Measurements from ENCODE around the gene FCGBP.
"Not testable (repeated sequence)": the region's sequence is repeated elsewhere in the genome, so short reads cannot be mapped to it uniquely, and the experiment has no call there.

The FCGBP gene

DNA sequence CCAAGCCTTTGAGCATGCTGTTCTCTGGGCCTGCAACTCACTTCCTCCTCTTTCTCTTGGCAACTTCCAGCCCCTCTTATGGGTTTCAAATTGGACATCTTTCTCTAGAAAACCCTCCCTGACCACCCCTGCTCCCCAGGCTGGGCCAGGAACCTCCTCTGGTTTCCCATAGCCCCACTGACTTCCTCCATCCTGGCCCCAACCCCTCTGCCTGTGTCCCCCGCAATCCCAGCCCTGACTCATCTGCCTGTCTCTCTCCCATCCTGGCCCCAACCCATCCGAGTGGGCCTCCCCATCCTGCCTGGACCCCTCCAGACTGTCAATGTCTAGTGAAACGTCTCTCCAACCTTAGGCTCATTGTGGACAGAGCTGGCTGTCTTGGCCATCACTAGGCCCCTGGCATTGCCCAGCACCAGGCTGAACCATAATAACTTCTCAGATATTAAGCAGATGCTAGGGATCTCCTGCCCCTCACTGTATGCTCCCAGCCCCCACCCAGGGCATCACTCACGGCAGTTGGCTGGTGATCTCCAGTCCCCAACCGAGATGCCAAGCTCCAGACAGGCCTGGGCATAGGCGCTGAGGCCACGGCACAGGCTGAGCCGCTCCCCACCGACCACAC lies 16.8 kb downstream of the FCGBP start:
- no peak for DNase-seq (ENCODE audit: low read depth)

DNA sequence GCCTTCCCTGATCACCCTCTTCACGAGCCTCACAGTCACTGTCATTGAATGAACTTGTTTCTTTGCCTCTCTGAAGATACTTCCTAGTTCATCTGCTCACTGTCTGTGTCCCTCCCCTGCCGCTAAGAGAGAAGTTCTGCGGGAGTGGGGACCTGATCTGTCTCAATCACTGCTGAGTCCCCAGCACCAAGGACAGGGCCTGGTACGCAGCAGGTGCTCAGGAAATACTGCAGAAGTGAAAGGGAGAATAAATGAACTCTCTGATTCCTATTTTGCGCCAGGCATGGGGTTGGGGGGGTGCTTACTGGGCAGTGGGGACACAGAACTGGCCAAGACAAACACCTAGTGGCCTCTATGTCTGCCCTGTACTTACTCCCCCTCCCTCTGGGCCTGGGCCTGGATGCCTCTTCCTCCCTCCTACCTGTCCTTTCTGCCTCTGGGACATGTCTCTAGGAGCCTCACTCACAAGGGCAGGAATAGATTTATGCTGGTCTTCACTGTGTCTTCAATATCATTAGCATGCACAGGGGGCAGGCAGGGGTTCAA lies 17.5 kb downstream of the FCGBP start:
- no peak for DNase-seq (ENCODE audit: low read depth)

GRCh38 chr19:39916236-39916635 lies 18.2 kb downstream of the FCGBP start:
- no peak for DNase-seq (ENCODE audit: low read depth)

DNA sequence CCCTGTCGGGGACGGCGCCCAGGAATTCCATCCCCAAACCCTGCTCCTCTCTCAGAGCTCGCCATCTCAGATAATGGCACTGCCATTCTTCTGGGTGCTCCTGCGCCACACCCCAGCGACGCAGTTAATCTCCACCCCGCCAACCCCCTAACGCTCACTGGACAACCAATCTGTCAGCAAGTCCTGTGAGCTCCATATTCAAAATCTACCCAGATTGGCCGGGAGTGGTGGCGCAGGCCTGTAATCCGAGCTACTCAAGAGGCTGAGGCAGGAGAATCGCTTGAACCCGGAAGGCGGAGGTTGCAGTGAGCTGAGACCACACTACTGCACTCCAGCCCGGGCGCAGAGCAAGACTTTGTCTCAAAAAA lies 18.6 kb downstream of the FCGBP start:
- DNase-seq (ENCODE audit: low read depth): no peak

- no peak for DNase-seq (ENCODE audit: low read depth)
Observed at GRCh38 chr19:39915101-39915847, 19.2 kb downstream of the FCGBP start.

DNA sequence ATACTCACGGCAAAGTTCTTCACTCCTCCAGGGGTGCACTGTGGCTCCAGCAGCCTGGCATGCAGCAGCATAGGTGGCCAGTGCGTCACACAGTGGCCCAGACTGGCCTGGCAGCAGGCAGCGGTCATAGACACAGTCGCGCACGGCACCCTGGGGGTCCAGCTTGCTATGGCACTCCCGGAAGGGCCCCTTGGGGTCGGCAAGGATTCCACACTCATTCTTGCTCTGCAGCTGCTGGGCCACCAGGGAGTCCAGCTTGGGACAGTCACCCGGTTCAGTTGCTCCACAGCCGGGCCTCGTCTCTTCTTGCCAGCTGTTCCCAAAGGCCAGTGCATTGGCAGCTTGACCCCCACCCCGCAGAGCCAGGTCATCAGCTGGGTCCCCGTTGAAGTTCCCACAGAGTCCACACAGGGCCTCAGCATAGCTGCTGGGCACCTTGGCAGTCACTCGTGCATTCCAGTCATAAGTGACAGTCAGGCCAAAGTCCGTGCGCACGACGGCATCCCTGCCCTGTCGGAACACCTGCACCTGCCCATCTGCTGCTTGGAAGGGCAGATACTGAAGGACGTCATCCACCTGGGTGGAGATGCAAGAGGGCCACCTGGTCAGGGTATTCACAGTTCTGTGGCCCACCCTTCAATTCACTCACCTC lies 20.6 kb downstream of the FCGBP start:
- no peak for DNase-seq (ENCODE audit: low read depth)

DNA sequence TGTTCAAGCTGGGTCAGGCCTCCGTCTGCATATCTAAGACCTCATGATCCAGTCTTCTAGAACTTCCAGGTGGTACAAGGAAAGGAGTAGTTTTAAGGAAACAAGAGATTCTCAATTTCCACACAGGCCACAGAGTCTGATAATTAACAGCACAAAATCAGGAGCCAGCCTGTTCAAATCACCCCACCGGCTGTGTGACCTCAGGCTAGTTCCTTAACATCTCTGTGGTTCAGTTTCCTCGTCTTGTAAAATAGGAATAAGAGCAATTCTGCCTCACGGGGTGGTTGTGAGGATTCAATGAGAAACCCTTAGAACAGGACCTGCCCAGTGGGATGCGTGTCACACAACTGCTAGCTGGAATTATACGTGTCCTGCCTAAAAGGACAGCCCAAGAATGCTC lies 25.6 kb downstream of the FCGBP start:
- no peak for DNase-seq (ENCODE audit: low read depth)

DNA sequence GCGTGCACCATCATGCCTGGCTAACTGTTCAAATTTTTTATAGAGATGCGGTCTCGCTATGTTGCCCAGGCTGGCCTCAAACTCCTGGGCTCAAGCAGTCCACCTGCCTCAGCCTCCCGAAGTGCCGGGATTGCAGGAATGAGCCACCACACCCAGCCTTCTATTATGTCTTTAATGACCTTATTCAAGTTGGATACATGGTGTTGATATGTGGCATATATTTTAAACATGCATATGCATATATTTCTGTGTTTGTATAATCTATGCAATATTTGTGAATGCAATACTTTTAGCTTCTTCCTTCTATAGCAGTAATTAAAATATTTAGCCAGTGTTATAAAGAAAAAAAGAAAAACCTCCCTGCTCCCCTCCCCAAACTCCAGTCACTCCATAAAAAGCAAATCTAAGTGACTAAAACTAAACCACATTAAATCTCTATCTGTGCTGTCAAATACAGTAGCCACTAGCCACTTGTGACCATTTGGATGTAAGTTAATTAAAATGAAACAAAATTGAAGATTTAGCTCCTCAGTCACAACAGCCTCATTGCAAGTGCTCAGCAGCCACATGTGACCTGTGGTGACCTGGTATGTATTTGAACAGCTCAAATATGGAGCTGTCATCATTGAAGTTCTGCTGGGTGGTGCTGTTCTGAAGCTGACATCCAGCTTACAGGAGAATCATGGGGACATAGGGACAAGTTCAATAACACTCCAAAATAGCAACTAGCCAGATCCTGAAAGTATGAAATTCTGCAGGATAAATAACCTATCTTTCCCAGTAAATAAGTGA lies 27.4 kb downstream of the FCGBP start:
- DNase-seq (ENCODE audit: low read depth): no peak

- DNase-seq (ENCODE audit: low read depth): no peak
Observed at GRCh38 chr19:39906283-39906682, 28.2 kb downstream of the FCGBP start.

DNA sequence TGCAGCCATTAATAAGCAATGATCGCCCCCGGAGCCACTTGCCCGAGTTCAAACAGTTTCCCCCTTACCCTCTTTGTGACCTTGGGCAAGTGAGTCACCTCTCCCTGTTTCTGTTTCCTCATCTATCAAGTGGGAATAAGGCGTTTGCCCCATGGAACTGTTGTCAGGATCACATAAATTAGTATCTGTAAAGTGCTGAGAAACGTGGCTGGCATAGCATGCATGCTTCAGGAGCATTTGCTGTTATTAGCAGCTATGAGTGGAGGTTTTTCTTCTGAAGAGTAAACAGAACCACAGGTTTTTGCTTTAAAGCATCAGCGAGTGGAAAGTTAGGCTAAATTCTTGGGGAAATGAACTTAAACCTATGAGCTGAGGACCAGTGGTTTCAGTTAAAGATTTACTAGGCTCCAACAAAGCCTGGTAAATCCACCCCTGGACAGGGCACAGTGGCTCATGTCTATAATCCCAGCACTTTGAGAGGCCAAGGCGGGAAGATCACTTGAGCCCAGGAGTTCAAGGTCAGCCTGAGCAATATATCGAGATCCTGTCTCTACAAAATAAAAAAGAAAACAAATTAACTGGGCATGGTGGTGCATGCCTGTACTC lies 30.8 kb downstream of the FCGBP start:
- DNase-seq (ENCODE audit: low read depth): not testable (repeated sequence)

DNA sequence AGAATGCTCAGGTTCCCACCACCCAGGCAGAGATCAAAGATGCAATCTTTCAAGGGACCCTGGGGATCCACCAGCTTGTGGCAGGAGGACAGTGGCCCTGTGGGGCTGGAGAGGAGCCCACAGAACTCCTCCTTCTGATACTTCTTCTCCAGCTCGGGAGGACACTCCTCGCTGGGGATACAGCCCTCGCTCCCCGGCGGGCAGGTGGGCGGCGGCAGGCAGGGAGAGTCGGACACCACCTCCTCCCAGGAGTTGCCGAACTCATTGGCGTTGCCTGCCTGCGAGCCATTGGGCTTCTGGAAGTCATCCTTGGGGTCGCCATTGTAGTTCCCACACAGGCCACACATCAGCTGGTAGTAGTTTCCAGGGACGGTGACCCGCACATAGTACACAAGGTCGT lies 32.1 kb downstream of the FCGBP start:
- not testable (repeated sequence) for DNase-seq (ENCODE audit: low read depth)

GRCh38 chr19:39901681-39902080 lies 32.8 kb downstream of the FCGBP start:
- DNase-seq (ENCODE audit: low read depth): not testable (repeated sequence)

DNA sequence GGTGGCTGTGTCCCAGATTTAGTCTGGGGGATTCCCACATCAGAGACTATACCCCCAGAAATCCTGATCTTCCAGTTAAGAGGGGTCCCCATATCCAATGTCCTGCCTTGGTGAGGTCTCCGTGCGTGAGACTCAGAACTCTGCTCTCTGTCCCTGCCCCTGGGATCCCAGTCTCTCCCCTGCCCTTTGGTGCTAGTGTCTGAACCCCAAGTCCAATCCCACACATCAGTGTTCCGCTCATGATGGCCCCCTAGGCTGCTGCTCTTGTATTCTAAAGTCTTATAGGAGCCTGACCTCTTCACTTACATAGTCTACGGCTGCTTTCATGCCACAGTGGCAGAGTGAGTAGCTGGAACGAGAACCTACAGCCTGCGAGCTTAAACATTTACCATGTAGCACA lies 35.6 kb downstream of the FCGBP start:
- DNase-seq (ENCODE audit: low read depth): not testable (repeated sequence)

DNA sequence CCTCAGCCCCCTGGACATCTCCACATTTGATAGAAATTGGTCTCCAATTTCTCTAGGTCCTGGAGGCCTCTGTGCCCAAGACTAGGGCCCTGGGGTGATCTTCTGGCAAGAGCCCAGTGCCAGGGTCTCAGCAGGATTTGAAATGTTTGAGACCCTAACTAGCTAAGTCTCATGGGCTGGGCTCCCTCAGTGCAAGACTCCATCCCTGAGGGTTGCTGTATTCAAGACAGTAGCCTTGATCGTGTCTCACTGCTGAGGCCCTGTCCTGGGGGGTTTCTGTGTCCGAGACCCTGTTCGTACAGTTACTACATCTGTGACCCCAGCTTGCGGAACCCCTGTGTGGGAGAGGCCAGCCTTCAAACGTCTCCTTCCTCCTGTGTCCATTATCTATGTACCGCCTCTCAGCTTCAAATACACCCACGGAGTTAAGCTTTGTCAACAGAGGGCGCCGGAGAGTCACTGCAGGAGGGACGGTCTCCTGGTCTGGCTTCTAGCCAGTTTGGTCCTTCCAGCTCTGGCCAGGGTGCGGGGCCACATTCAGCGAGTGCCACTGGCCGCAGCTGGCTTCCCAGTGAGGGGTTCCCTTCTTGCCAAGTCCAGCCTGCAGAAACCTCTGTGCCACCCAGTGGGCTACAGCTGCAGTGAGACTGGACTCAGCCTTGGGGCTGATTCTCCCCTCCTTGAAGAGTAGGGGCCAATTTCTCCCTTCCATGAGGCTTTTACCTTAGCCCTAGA lies 36.8 kb downstream of the FCGBP start:
- DNase-seq (ENCODE audit: low read depth): not testable (repeated sequence)

- not testable (repeated sequence) for DNase-seq (ENCODE audit: low read depth)
Observed at GRCh38 chr19:39895096-39895495, 39.3 kb downstream of the FCGBP start.

- not testable (repeated sequence) for DNase-seq (ENCODE audit: low read depth)
Observed at GRCh38 chr19:39894236-39894606, 40.2 kb downstream of the FCGBP start.

DNA sequence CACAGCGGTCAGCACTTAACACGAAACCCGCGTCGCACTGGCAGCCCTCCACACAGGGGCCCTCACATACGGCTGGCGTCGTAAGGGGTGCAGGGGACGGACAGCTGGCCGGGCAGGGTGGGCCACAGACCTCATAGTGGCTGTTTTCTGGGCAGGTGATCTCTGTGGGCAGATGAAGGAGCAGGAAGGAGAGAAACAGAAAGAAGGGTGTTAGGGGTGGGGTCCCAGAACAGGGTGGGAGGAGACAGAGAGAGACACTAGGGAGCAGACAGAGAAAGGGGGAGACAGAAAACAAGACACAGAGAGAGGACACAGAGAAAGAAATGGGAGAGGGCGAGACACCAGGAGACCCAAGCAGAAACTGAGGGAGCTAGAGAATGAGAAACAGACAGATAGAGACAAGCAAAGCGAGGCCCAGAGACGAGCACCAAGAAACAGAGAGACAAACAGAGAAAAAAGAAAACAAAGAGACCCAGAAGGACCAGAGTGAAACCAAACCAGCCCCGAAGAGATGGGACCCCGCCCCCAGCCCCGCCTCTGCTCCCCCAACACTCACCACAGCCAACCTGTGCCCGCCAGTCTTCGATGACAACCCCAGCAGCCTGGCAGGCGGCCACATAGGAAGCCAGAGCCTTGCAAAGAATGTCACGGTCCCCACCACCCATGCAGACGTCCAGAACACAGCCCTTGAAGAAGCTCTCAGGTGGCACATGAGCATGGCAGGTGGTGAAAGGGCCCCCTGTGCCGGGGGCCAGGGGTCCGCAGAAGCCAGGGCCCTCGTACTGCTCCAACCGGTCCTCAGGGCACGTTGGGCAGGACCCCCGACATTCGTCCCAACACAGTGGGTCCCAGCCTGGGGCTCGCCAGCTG lies 40.8 kb downstream of the FCGBP start:
- DNase-seq (ENCODE audit: low read depth): not testable (repeated sequence)

DNA sequence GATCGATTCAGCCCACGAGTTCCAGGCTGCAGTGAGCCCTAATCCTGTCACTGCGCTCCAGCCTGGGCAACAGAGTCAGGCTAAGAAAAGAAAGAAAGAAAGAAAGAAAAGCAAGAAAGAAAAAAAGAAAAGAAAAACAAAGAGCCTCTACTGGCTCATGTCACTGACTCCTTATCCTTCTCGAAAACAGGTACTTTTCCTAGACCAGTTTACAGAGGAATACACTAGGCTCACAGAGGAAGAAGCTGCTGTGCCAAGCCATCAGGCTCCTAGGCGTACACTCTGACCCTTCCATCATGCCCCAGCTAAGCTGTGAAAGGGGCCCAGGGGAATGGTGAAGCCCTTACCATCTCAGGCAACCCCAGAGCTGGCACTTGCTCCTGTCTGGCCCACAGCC lies 41.9 kb downstream of the FCGBP start:
- not testable (repeated sequence) for DNase-seq (ENCODE audit: low read depth)

DNA sequence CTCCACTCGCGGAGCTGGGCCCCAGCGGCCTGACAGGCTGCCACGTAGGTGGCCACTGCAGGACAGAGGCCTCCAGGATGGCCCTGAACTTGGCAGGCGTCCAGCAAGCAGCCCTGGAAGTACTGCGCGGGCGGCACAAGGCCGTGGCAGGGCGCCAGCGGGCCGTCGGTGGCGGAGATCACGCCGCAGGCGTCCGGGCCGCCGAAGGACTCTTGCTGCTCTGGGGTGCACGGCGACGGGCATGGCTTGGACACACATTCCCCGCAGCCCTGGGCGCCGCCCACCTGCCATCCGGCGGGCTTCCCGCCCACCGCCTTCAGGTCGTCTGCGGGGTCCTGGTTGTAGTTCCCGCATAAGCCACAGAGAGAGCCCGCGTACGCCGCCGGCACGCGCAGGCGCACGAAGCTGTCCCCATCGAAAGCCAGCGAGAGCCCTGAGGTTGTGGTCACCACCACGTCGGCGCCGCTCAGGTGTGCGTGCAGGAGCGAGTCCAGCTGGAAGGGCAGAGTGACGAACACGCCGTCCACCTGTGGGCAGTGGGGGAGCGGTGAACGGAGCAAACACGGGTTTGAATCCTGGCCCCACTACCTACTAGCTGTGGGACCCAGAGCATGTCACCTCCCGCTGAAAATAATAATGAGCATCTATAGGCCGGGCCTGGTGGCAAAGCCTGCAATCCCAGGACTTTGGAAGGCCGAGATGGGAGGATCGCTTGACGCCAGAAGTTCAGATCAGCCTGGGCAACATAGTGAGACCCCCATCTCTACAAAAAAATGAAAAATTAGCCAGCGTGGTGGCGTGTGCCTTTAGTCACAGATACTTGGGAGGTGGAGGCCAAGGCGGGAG lies 42.6 kb downstream of the FCGBP start:
- not testable (repeated sequence) for DNase-seq (ENCODE audit: low read depth)

Measured in T-helper 22 cell (primary cell).